Fibroblast of lung (primary cell): ENCODE data around the gene CYP2W1. TPM values are rescaled to one million over a fixed set of nuclear protein-coding genes. Genes with fewer than 3 reads are reported as not detected.

ENCODE experiments used
- DNase-seq, 2 donors: peaks; one replicate each; pipeline versions ENCODE4 v3.0.0 to v3.0.0-alpha.2; 2010; ENCODE audit warnings: low read depth in 2 of 2
- H2AFZ ChIP-seq: 2 replicates; pipeline ENCODE4 v1.5.1; 2012; ENCODE audit warnings: low read length, control low read depth, inconsistent platforms
- H3K27ac ChIP-seq: 2 replicates; pipeline ENCODE4 v1.5.1; 2011; ENCODE audit warnings: low read length, control low read depth; ENCODE audit not compliant: insufficient read depth
- H3K27me3 ChIP-seq: 2 replicates; pipeline ENCODE4 v1.5.1; 2011; ENCODE audit warnings: mild to moderate bottlenecking, low read length; ENCODE audit not compliant: control insufficient read depth, insufficient read depth
- H3K36me3 ChIP-seq: 2 replicates; pipeline ENCODE4 v1.5.1; 2011; ENCODE audit warnings: low read length; ENCODE audit not compliant: control insufficient read depth, insufficient read depth
- H3K4me1 ChIP-seq: 2 replicates; pipeline ENCODE4 v1.5.1; 2011; ENCODE audit warnings: low read length; ENCODE audit not compliant: control insufficient read depth, insufficient read depth; ENCODE audit errors: extremely low read depth
- H3K4me2 ChIP-seq: 2 replicates; pipeline ENCODE4 v1.5.1; 2011; ENCODE audit warnings: low read length, control low read depth; ENCODE audit not compliant: insufficient read depth; ENCODE audit errors: extremely low read depth
- H3K4me3 ChIP-seq, 4 experiments: fragments of 200-600 bp in 1 of 4; sonication (generic) in 1 of 4; replicated peaks in 1 of 4; 2 replicates each; pipeline ENCODE4 v1.5.1; 2011 to 2016; ENCODE audit warnings: low read length in 4 of 4, low read depth in 3 of 4, mild to moderate bottlenecking in 3 of 4, control low read depth in 2 of 4, inconsistent platforms in 1 of 4, mixed read lengths in 1 of 4; ENCODE audit not compliant: insufficient read depth in 1 of 4; ENCODE audit errors: control extremely low read depth in 1 of 4
- H3K79me2 ChIP-seq: 2 replicates; pipeline ENCODE4 v1.5.1; 2012; ENCODE audit warnings: mild to moderate bottlenecking, low read length, inconsistent platforms; ENCODE audit not compliant: control insufficient read depth, insufficient read depth
- H3K9ac ChIP-seq: 2 replicates; pipeline ENCODE4 v1.5.1; 2011; ENCODE audit warnings: mild to moderate bottlenecking, low read length, control low read depth; ENCODE audit not compliant: insufficient read depth
- H3K9me3 ChIP-seq: 2 replicates; pipeline ENCODE4 v1.5.1; 2012; ENCODE audit warnings: low read depth, low read length; ENCODE audit not compliant: control insufficient read depth, insufficient read depth
- H4K20me1 ChIP-seq: 2 replicates; pipeline ENCODE4 v1.5.1; 2011; ENCODE audit warnings: low read length; ENCODE audit not compliant: control insufficient read depth, insufficient read depth; ENCODE audit errors: extremely low read depth
- CTCF ChIP-seq, 2 donors: IDR thresholded peaks in 1 of 2; conservative IDR thresholded peaks in 1 of 2; 1 replicate in 1 of 2; 2 replicates in 1 of 2; pipeline ENCODE4 v1.5.1; 2011 to 2012; ENCODE audit warnings: low read length in 2 of 2, control low read depth in 1 of 2, inconsistent platforms in 1 of 2, low read depth in 1 of 2, mild to moderate bottlenecking in 1 of 2
- EZH2 ChIP-seq: IDR thresholded peaks from 2 replicates; pipeline ENCODE4 v1.5.1; 2012; ENCODE audit warnings: low read length, control low read depth, mild to moderate bottlenecking; ENCODE audit errors: missing control alignments
- polyA plus RNA-seq, 2 donors: library from polyadenylated mRNA; depleted of rRNA in 1 of 2; stranded (reverse) in 1 of 2; unstranded in 1 of 2; fragments of >200 nt; gene quantifications; 2 replicates each; pipeline ENCODE4 v1.2.1, GENCODE V29; 2011 to 2012; ENCODE audit warnings: missing spikeins in 1 of 2
- total RNA-seq: library from RNA; depleted of rRNA; stranded (reverse); fragments of >200 nt; gene quantifications from 2 replicates; pipeline ENCODE4 v1.2.1, GENCODE V29; 2014

The CYP2W1 gene
- total and polyA plus RNA-seq, 2 donors (not counting 1 experiment from before 2014, with no cell fraction given): not detected

GRCh38 chr7:1008733-1009363 is 25.9 kb downstream of the CYP2W1 start:
- no peak overlapping the region for H2AFZ ChIP-seq
- no peak overlapping the region for H3K9ac ChIP-seq
- H3K9me3 ChIP-seq: no peaks in the 10 kb centered on the region
- H4K20me1 ChIP-seq: no peaks in the 10 kb centered on the region
- no peak for DNase-seq
- H3K27ac ChIP-seq: no peak overlapping the region
- H3K79me2 ChIP-seq: no peaks in the 10 kb centered on the region
- H3K4me2 ChIP-seq: no peak overlapping the region
- no peaks in the 10 kb centered on the region for H3K4me1 ChIP-seq
- peaks cover 5% of the 10 kb centered on the region for H3K36me3 ChIP-seq
- no peak overlapping the region for H3K4me3 ChIP-seq
- no peaks in the 10 kb centered on the region for H3K27me3 ChIP-seq
- TF ChIP-seq CTCF (conservative IDR thresholded peaks at IDR 0.05 in 1 of 2, IDR thresholded peaks at IDR 0.05 in 1 of 2; ENCODE audit: low read depth in 1 of 2, low read length in 2 of 2) (no peak), EZH2 (no peak)

GRCh38 chr7:1009747-1010146 is 26.8 kb downstream of the CYP2W1 start:
- H2AFZ ChIP-seq: no peak overlapping the region
- no peak overlapping the region for H3K4me3 ChIP-seq
- H3K27ac ChIP-seq: no peak overlapping the region
- DNase-seq: no peak
- H4K20me1 ChIP-seq: no peaks in the 10 kb centered on the region
- H3K79me2 ChIP-seq: no peaks in the 10 kb centered on the region
- TF ChIP-seq CTCF (conservative IDR thresholded peaks at IDR 0.05 in 1 of 2, IDR thresholded peaks at IDR 0.05 in 1 of 2; ENCODE audit: low read depth in 1 of 2, low read length in 2 of 2) (no peak), EZH2 (no peak)
- H3K27me3 ChIP-seq: no peaks in the 10 kb centered on the region
- H3K9me3 ChIP-seq: no peaks in the 10 kb centered on the region
- no peaks in the 10 kb centered on the region for H3K4me1 ChIP-seq
- H3K9ac ChIP-seq: no peak overlapping the region
- no peak overlapping the region for H3K4me2 ChIP-seq
- H3K36me3 ChIP-seq: peaks cover 5% of the 10 kb centered on the region

- no peak overlapping the region for H3K4me3 ChIP-seq
These were observed 27.2 kb downstream of the CYP2W1 start for GRCh38 chr7:1010226-1010625.

More at GRCh38 chr7:1010226-1010625, 27.2 kb downstream of the CYP2W1 start:
- H3K9ac ChIP-seq: no peak overlapping the region
- H3K27me3 ChIP-seq: no peaks in the 10 kb centered on the region
- peaks cover 5% of the 10 kb centered on the region for H3K36me3 ChIP-seq
- no peak for DNase-seq
- no peak overlapping the region for H3K27ac ChIP-seq
- no peaks in the 10 kb centered on the region for H3K4me1 ChIP-seq
- TF ChIP-seq CTCF (conservative IDR thresholded peaks at IDR 0.05 in 1 of 2, IDR thresholded peaks at IDR 0.05 in 1 of 2; ENCODE audit: low read depth in 1 of 2, low read length in 2 of 2) (no peak), EZH2 (no peak)
- H3K4me2 ChIP-seq: no peak overlapping the region
- no peaks in the 10 kb centered on the region for H4K20me1 ChIP-seq
- no peaks in the 10 kb centered on the region for H3K79me2 ChIP-seq
- no peak overlapping the region for H2AFZ ChIP-seq
- no peaks in the 10 kb centered on the region for H3K9me3 ChIP-seq
